ENCODE data around the gene SMR3A. TPM values are rescaled to one million over a fixed set of nuclear protein-coding genes. Genes with fewer than 3 reads are reported as not detected.

SMR3A gene
- total RNA-seq, 1 donor from 2014 or later, result not detected

GRCh38 chr4:70336043-70336442, 24.5 kb upstream of the SMR3A start:
- intact Hi-C loops (cut with DNase I), result no loop called here
- Histone ChIP-seq H3K4me1 (no peaks in the 10 kb centered on the region), H3K9me3 (no peaks in the 10 kb centered on the region)

GRCh38 chr4:70337886-70338420, 22.6 kb upstream of the SMR3A start:
- Histone ChIP-seq H3K27me3 (no peaks in the 10 kb centered on the region), H3K36me3 (no peaks in the 10 kb centered on the region)
- DNase-seq (ENCODE audit: extremely low spot score in 2 of 2), result no peak

More at GRCh38 chr4:70336043-70336442, 24.5 kb upstream of the SMR3A start:
- no peak for TF ChIP-seq CTCF (IDR thresholded peaks at IDR 0.05)
- TF ChIP-seq POLR2AphosphoS5 (IDR thresholded peaks at IDR 0.05; ENCODE audit: insufficient read depth in 1 of 2, low read depth in 1 of 2), result no peak
- no peak for TF ChIP-seq POLR2A (IDR thresholded peaks at IDR 0.05)
- Histone ChIP-seq H3K4me3 (no peak overlapping the region), H3K36me3 (no peaks in the 10 kb centered on the region), H3K27ac (no peak overlapping the region), H3K27me3 (no peaks in the 10 kb centered on the region)
- DNase-seq (ENCODE audit: extremely low spot score in 2 of 2), result no peak

GRCh38 chr4:70356185-70356584, 4.4 kb upstream of the SMR3A start:
- Histone ChIP-seq H3K27me3 (no peaks in the 10 kb centered on the region), H3K4me3 (no peak overlapping the region), H3K9me3 (no peaks in the 10 kb centered on the region), H3K4me1 (no peaks in the 10 kb centered on the region), H3K36me3 (no peaks in the 10 kb centered on the region), H3K27ac (no peak overlapping the region)
- TF ChIP-seq CTCF (IDR thresholded peaks at IDR 0.05), result no peak
- no peak for TF ChIP-seq POLR2A (IDR thresholded peaks at IDR 0.05)
- TF ChIP-seq POLR2AphosphoS5 (IDR thresholded peaks at IDR 0.05; ENCODE audit: insufficient read depth in 1 of 2, low read depth in 1 of 2), result no peak
- intact Hi-C loops (cut with DNase I), result no loop called here
- DNase-seq (ENCODE audit: extremely low spot score in 2 of 2), result no peak

More at GRCh38 chr4:70337886-70338420, 22.6 kb upstream of the SMR3A start:
- TF ChIP-seq POLR2AphosphoS5 (IDR thresholded peaks at IDR 0.05; ENCODE audit: insufficient read depth in 1 of 2, low read depth in 1 of 2) (no peak), CTCF (IDR thresholded peaks at IDR 0.05) (no peak), POLR2A (IDR thresholded peaks at IDR 0.05) (no peak)
- Histone ChIP-seq H3K9me3 (no peaks in the 10 kb centered on the region), H3K4me1 (no peaks in the 10 kb centered on the region), H3K27ac (no peak overlapping the region), H3K4me3 (no peak overlapping the region)
- intact Hi-C loops (cut with DNase I), result no loop called here

- Histone ChIP-seq H3K27ac (no peak overlapping the region), H3K36me3 (no peaks in the 10 kb centered on the region), H3K9me3 (no peaks in the 10 kb centered on the region), H3K4me3 (no peak overlapping the region), H3K27me3 (no peaks in the 10 kb centered on the region), H3K4me1 (no peaks in the 10 kb centered on the region)
- intact Hi-C loops (cut with DNase I), result no loop called here
- DNase-seq (ENCODE audit: extremely low spot score in 2 of 2), result no peak
- TF ChIP-seq POLR2AphosphoS5 (IDR thresholded peaks at IDR 0.05; ENCODE audit: insufficient read depth in 1 of 2, low read depth in 1 of 2) (no peak), POLR2A (IDR thresholded peaks at IDR 0.05) (no peak), CTCF (IDR thresholded peaks at IDR 0.05) (no peak)
These were observed 1.4 kb upstream of the SMR3A start for GRCh38 chr4:70359115-70359661.

GRCh38 chr4:70364002-70364401, 3.4 kb downstream of the SMR3A start:
- no peaks in the 10 kb centered on the region for H3K4me1 ChIP-seq
- H3K27ac ChIP-seq, result no peak overlapping the region
- no peaks in the 10 kb centered on the region for H3K27me3 ChIP-seq
- TF ChIP-seq CTCF (IDR thresholded peaks at IDR 0.05), result no peak
- no peak for TF ChIP-seq POLR2AphosphoS5 (IDR thresholded peaks at IDR 0.05; ENCODE audit: insufficient read depth in 1 of 2, low read depth in 1 of 2)
- TF ChIP-seq POLR2A (IDR thresholded peaks at IDR 0.05), result no peak
- DNase-seq (ENCODE audit: extremely low spot score in 2 of 2), result no peak
- intact Hi-C loops (cut with DNase I), result no loop called here
- H3K36me3 ChIP-seq, result no peaks in the 10 kb centered on the region
- H3K4me3 ChIP-seq, result no peak overlapping the region
- no peaks in the 10 kb centered on the region for H3K9me3 ChIP-seq

Data from vagina (tissue), 2 donors.